Measurements from ENCODE around the gene DIO3.

The DIO3 gene

DNA sequence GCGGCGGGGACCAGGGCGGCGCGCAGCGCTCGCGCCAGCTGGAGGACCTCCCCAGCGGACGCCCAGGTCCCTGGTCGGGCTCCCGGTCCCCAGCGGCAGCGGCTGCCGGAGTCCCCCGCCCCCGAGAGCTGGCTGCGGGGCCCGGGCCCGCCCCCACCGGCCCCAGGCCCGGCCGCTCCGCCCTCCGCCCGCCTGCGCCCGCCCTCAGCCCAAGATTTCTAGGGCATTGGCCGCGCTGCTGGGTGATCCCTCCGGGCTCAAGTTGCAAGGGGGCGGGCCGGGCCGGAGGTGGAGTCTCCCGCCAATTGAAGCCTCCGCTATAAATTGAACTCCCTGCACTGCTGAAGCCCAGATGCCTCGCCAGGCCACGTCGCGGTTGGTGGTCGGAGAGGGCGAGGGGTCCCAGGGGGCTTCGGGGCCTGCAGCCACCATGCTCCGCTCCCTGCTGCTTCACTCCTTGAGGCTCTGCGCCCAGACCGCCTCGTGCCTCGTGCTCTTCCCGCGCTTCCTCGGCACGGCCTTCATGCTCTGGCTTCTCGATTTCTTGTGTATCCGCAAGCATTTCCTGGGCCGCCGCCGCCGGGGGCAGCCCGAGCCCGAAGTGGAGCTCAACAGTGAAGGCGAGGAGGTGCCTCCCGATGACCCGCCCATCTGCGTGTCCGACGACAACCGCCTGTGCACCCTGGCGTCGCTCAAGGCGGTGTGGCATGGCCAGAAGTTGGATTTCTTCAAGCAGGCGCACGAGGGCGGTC is at the start of gene DIO3:
Gene DIO3, plus strand, starts transcription at position 351 of the 752 bp plus-strand sequence.
- DNase-seq: no peak

DNA sequence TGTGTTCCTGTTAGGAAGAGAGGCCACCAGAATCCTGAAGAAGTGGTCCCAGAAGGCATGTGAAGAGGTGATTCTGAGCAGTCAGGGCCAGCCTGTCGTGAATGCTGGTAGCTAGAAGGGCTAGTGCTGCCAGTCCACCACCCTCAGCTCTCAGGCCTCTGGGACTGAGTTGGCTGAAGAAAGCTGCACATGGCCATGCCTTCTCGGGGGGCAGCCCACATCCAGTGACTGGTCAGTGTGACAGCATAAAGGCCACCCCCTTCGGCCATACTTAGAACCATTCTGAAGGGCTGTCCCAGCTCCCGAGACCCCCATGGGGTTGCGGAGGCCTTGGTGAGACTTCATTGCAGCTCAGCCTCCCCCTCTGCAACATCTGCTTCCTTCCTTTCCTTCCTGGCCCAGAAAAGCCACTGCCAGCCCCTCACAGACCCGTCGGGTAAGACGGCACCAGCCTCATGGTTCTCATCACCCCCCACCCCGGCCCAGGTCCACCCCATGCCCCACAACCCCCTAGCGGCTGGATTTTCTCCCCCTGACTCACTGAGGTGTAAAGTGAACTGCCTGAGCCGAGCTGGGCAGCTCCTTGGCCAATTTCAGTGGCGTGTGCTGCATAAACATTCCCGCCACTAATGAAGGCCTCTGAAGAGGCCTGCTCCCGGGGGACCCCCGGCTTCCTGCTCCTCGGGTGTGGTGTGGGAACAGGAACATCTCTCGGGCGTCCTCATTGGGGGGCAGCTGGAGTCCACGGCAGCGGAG is 49.5 kb upstream of the DIO3 start:
- DNase-seq: no peak

DNA sequence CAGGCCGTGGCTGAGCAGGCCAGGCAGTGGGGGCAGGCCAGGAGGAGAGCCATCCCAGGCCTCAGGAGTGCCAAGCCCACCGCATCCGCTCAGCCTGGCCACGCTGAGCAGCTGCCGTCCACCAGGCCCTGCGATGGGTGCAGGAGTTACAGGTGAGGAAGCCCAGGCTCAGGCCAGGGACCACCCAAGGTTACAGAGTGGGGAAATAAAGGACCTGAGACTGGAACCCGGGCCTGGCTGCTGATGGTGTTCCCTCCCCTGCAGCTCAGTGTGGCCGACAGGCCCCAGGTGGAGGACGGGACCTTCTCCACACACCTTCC is 49.0 kb upstream of the DIO3 start:
- DNase-seq: no peak

DNA sequence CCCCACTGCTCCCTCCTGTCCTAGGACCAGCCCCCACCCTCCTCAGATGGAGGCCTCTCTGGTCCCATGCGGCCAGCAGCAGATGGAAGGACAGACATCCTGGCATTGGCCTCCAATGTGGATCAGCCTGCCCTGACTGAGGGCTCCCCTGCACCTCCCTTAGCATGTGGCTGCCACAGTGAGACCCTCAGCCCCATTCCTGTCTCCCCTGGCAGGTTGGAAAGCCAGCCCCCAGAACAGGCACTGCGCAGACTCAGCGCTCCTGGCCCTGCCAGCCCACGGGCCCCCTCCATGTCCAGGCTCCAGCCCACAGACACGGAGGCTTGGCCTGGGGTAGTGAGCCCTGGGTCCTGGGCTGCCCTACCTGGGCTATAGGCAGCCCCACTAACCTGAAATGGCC is 47.2 kb upstream of the DIO3 start:
- DNase-seq: no peak

DNA sequence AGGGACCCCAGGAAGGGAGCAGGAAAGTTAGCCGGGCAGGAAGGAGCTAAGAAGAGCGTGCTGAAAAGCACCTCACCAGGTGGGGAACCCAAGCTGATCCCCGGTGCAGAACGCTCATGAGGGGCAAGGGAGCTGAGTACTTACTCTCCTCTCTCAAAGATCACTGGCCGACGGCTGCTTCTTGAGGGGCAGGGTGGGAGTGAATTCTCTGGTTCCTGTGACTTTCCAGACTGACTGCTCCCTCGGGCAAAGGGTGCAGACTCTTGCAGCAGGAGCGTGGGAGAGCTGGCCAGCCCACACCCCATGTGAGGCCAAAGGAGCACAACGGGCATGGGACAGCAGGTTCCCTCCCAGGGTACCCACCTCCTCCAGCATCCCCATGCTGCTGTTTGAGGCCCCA is 44.9 kb upstream of the DIO3 start:
- no peak for DNase-seq

DNA sequence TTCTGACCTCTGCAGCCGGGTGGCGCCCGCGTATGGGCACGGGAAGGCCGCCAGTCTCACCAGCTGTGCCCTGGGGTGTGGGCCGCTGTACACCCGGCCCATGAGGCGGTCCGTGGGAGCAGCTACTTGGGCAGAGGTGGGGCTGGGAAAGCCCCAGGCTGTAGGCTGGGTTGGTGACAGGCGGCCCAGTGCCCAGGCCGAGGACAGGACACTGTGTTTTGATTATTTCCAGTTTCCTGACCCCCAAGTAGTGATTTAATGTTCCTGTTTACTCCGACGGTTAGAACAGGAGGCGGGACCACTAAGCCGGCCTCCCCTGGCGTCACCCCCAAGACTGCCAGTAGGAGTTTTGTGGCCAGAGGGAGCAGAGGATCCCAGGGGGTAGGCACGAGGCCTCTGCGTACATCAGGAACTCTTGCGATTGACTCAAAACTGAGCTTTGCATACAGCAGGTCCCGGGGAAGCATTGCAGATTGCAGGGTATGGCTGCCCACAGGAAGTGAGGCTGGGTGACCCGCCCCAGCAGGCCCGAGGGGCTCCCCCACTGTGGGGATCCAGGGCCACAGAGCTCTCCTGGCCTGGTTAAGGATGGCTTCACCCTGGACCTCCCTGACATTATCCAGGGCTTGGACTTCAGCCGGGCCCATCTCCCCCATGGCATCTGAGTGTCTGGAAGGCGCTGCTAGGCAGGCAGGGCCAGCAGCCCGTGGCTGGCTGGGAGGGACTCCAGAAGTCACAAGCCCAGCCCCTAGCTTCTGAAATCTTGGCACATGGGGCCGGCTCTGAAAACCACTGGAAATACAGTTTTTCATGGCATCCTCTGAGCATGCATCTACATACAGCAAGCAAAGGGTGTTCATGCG is 42.5 kb upstream of the DIO3 start:
- DNase-seq: no peak

DNA sequence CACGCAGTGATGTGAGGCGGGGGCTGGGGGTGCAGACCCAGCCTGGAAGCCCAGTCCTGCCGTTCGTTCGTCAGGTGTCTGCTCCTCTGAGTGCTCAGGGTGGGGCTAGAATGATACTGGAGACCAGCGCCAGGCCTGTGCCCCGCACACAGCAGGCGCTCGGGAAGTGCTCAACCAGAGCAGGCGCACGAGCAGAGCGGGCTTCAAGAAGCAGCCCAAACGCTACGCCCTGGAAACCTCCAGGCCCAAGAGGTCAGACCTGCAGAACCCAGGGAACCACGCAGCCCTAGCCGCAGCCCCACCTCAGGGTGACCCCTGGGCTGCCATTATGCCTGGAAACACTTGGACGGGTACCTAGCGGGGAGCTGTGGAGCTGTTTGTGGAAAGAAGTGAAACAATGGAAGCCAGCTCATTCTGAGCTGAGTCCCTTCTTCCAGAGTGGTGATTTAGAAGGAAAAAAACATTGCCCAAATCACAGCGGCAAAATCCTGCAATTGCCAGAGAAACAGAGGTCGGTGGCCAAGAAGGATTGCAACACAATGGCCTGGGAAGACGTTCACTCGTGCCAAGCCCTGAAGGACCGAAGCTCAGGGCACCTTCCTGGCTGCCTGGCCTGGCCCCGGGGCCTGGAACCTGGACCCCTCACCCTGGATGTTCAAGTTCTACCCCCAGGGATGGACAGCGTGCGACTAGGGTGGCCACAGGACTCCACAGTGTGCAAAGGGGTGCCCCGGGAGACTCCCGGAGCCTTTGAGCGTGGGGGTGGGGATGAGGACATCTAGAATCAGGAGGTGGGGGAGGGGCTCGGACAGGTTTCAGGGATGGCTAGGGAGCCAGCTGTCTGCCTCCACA is 40.4 kb upstream of the DIO3 start:
- no peak for DNase-seq

DNA sequence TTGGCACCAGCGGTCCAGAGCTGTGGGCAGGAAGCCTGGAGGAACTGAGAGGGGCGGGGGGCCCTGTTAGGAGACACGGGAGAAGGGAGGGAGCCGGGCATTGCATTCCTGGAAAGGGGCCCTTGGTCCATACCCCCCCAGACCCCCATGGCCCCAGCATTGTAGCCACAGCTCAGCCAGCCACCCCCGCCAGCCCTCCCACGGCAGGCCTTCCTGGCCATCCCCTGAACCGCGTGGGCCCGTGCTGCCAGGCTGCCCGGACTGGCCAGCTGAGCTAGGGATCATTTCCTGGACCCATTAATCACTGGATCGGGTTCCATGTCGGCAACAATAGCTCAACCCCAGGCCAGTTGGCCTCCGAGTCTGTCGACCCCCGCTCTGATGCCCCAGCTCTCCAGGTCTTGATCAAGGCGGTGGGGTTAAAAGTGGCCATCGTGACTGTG is 39.8 kb upstream of the DIO3 start:
- DNase-seq: no peak

DNA sequence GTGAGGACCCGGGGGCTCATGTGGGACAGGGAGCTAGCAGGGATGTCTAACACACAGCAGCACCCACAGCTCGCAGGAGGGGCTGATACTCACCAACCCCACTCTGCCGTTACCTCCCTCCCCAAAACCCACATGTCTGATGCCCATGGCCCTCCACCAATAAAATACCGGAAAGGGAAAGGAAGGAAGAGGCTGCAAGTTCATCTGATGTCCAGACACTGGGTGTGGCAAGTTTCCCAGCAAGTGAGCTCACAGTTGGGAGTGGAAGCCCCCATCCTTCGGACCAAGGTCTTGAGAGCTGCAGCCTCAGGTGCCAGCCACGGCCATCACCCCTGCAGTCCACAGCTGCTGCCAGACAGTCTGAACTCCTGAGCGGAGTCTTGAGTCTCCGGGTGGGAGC is 39.3 kb upstream of the DIO3 start:
- no peak for DNase-seq

DNA sequence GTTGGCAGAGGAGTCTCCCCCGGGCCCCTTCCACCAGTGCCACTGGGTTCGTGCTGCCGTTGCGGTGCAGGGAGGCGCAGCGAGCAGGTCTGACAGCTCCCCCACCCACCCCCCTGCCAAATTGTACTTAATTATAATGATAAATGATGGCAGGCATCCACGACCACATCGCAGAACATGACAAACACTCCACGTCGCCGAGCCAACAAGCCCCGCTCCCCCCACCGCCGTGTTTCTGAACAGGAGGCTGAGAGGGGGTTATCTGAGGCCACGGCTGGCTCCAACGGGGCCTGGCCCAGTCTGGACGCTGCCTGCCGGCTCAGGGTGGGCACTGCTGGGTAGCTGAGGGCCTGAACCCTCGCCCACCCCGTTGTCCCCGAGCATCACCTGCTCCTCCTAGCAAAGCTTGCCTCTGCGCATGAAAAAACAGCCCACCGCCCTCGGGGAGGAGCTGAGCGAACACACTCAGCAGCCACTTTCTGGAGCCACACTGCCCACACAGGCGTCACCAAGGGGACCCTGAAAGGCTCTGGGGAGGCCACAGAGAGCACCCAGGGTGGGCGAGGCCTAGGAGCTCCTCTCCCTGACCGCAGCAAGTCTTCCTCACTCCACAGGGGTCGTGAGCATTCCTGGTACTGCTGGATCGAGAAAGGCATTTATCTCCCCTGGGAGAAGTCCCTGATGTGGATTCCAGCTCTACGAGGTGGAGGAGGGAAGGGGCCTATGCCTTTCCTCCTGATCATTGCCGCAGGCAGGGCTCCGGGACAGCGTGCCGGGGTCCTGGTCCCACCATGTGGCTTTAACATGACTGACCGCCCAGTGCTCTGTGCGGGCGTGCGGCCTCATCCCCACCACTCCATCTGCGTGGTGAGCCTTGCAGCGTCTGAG is 35.4 kb upstream of the DIO3 start:
- DNase-seq: no peak

DNA sequence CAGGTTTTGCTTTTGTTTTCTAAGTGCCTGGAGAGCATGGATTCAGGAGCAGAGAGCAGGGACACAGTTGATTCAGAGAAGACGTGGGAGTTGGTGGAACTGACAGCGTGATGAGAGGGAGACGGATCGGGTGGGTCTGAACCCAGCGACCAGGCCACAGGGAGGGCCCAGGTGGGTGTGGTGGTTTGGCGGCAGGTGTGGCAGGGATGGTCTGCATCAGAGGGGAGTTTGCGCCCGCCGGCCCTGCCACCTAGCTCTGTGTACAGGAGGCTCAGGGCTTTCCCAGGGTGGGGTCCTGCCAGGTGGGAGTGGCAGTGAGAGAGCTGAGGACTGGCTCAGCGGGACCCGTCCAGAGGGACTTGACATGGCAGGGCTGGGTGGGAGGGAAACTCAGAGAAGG is 33.3 kb upstream of the DIO3 start:
- DNase-seq: no peak

DNA sequence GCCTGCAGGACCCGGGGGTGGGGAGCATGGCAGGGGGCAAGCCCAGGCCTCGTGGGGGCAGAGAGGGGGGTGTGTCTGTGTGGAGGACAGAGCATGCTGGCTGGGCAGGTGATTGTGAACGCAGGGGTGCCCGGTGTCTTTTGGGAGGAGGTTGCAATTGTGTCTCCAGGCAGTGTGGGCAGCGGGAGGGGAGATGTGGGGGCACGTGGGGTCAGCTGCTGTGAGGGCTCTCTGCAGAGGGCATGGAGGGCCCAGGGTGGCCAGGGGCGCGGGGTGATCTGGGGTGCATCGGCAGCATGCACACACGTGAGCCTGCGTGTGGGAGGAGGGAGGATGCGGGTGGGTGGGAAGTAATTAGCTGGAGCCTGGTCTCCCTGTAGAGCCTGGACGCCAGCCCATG is 32.2 kb upstream of the DIO3 start:
- DNase-seq: no peak

DNA sequence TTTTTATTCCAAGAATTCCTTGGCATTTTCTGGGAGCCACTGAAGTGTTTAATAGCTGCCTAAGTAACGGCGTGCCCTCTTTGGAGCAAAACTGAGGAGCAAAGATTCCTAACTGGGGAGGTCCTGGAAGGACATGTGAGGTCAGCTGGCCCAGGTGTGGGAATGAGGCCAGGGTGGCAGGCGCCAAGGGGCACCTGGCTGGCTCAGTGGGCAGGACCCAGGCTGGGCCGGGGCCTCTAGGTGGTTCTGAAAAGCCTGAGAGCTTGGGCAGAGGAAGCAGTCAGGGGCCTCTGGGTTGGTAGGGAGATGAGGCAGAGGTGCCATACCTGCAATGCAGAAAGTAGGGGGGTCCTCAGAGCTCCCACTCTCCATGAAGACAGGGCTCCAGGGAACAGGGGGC is 27.1 kb upstream of the DIO3 start:
- no peak for DNase-seq

DNA sequence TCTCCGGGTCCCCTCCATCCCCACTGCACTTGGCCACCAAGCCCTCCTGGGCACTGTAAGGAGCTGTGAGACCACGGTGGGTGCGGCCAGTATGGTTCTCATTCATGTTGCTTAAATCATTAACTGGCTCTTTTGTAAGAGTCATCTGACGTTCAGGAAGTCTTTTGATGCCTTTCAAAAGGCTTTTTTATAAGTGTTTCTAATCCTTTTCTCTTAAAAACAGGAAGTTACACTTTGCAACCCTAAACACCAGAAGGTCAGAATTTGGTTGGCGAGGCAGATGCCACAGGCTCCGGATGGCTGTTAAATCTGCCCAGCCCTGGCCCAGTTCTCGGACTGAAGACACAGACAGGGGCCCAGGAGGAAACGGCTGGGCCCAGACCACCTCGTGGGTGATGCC is 26.1 kb upstream of the DIO3 start:
- no peak for DNase-seq

DNA sequence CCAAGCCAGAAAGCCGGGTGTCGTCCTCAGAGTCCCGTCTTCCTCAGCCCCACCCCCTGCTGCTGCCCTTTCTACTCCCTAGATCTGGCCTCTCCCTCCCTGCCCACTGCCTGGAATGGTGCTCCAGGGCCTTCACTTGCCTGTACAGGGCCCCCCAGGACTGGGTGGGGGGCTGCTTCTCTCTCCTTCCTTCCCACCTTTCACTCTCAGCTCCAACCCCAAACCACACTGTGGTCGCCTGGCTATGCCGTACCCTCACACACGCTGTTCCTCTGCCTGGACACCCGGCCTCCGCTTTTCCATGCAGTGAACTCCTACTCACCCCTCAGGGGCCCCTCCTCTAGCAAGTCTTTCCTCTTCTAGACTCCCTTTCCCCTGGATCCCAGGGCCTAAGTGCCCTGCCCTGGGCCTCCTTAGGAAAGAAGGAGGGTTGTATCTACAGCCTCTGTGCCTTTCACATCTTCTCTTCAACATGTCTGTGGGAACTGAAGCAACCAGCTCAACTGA is 25.5 kb upstream of the DIO3 start:
- DNase-seq: no peak

DNA sequence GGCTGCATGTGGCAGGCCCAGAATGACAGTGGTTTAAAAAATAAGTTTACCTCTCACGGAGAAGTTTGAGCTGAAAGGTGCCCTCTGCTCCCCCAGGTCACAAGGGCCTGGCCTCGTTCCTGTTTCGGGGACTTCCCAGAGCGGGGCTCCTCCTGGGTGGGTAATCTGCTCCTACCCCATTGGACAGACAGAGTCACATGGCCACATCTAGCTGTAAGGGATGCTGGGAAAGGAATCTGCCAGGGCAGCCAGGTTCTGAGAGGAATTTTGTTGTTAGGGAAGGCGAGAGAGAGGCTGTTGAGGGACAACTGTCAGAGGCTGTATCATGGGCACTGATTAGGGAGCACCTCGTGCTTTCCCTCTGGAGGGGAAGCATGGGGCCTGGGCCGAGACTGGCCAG is 24.0 kb upstream of the DIO3 start:
- no peak for DNase-seq

DNA sequence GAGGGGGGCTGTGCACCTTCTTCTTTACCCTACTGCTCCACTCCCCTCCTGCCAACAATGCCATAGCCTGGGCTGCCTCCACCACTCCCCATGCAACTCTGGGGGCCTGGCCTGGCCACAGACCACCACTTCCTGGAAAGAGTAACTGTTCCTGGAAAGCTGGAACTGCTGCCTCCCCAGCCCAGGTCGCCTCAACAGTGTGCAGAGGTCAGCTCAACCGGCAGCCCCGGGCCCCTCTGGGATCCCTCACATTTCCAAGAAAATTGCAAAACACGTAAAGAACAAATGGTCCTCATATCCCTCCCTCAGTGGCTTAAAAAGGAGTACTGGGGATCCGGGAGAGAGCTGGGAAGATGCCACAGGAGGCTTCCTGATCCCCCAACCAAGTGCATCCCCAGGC is 22.4 kb upstream of the DIO3 start:
- no peak for DNase-seq

DNA sequence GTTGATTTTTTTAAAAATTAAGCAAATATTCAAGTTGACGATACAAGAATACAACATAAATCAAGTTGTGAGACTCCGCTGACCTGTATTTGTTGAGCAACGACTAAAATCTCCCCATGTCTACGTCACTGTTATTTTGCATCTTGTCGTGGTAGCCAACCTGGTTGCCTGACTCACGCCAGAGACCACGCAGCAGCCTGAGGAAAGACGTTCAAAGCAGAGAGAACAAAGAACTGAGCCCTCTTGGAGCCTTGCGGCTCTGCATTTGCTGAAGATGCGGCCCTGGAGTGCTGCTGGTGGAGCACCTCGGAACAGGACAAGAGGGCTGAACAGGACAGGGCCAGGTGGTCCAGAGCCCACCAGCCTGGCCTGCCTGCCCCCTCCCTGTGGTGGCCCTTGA is 21.4 kb upstream of the DIO3 start:
- DNase-seq: no peak

DNA sequence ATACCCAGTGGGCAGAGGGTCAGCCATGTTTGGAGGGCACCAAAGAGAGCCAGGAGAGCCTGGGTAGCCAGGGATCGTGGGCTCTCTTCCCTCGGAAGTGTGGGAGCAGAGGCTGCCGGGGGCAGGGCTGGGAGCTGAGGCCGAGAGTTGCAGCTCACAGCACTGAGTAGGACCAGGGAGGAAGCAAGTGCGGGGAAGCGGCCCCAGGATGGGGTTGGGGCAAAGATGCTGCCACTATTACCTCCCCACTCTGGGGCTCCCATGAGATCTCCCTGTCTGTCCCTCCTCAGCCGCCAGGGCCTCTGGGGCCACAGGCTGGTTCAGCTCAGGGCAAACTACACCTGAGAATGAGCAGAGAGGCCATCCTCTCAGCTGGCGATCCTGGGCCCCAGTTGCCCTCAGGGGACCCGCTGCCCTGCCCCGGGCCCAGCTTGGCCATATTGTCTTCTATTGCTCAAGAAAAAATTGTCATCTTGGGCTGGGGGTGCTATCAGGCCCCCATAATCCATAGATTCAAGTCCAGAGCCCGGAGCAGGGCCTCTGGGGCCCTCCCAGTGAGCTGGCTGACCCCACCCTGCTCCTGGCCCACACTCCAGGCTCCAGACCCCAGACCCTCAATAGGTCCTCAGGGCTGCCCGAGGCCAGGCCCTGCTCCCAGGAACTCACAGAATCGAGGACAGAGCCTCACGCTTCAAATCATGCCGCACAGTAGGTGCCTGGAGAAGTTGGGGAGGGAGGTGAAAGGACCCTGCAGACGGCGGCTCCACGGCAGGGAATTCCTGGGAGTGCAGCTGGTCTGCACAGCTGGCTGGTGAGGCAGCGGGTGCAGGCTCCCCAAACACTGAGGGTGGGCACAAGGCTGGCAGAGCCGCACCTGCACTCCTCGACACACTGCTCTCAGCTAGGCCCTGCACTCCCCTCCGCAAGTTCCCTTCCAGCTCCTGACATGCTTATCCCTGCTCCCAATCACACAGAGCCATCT is 20.5 kb upstream of the DIO3 start:
- no peak for DNase-seq

DNA sequence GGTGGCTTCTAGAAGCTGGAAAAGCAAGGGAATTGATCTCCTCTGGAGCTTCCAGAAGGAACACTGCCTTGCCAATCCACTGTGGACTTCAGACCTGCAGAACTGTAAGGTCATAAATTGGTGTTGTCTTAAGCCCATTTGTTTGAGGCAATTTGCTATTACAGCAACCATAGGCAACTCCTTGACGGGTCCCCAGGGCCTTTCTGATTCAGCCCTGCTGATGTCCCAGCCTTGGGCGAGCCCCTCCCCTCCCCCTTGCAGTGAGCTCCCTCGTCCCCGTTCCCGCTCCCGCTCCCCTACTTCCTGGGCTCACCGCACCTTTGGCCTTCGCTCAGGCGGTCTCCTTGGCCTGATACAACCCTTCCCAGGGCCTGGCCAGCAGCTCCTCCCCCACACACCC is 18.9 kb upstream of the DIO3 start:
- no peak for DNase-seq
